ENCODE results near the gene MAT2A.
"Not testable (repeated sequence)": the region's sequence is repeated elsewhere in the genome, so short reads cannot be mapped to it uniquely, and the experiment has no call there.

The MAT2A gene

DNA sequence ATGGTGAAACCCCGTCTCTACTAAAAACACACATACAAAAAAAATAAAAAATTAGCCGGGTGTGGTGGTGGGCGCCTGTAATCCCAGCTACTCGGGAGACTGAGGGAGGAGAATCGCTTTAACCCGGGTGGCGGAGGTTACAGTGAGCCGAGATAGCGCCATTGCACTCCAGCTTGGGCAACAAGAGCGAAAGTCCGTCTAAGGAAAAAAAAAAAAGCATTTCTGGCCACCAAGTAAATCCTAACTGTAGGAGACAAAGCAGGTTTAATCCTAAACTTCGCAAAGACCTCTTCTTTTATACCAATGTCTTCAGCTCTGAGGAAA is 21.4 kb downstream of the MAT2A start:
- no CpG with 5 or more reads among the region's 12 CpGs for WGBS (ENCODE audit: insufficient coverage, insufficient read length)
- not testable (repeated sequence) for H3K27me3 ChIP-seq (ENCODE audit: control insufficient read depth, insufficient read depth, low read length); H3K27ac ChIP-seq (ENCODE audit: low read length); H3K36me3 ChIP-seq (ENCODE audit: control insufficient read depth, insufficient read depth, low read length); DNase-seq (ENCODE audit: low read depth, low spot score); H3K4me1 ChIP-seq (ENCODE audit: control insufficient read depth, insufficient read depth, low read length); H3K9me3 ChIP-seq (ENCODE audit: control insufficient read depth, insufficient read depth, low read length)
- peak overlapping the region; percentile 57; the same call in 1 of the 2 replicates for H3K4me3 ChIP-seq (ENCODE audit: low read length)

DNA sequence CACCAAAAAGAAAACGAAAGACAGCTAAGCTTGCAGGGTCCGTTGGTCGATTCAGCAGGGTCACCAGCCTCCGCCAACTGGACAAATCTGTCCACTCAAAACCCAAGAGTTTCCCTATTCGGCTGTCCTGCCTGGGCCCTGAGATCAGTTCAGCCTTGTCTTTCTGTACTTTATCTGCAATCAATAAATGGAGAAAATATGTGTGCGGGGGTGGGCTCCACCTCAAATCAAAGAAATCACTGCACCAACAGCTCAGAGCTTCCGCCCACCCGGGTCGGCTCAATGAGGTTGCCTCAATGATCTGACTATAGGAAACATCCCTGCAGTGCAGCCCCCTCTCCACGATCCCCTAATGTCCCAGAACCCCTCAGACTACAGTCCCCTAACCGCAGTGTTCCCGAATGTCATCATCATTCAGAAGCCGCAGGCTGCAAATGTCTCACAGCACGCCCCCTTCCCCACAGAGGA is 21.9 kb downstream of the MAT2A start:
- 0 out of 2 replicates have a peak, but pooled peaks cover 3% of the 10 kb centered on the region for H3K36me3 ChIP-seq (ENCODE audit: control insufficient read depth, insufficient read depth, low read length)
- no CpG with 5 or more reads among the region's 14 CpGs for WGBS (ENCODE audit: insufficient coverage, insufficient read length)
- no peak overlapping the region for H3K27ac ChIP-seq (ENCODE audit: low read length)
- no peaks in the 10 kb centered on the region for H3K4me1 ChIP-seq (ENCODE audit: control insufficient read depth, insufficient read depth, low read length)
- no peaks in the 10 kb centered on the region for H3K27me3 ChIP-seq (ENCODE audit: control insufficient read depth, insufficient read depth, low read length)
- H3K9me3 ChIP-seq (ENCODE audit: control insufficient read depth, insufficient read depth, low read length): no peaks in the 10 kb centered on the region
- H3K4me3 ChIP-seq (ENCODE audit: low read length): peak overlapping the region; percentile 57; the same call in 1 of the 2 replicates
- no peak for DNase-seq (ENCODE audit: low read depth, low spot score)

DNA sequence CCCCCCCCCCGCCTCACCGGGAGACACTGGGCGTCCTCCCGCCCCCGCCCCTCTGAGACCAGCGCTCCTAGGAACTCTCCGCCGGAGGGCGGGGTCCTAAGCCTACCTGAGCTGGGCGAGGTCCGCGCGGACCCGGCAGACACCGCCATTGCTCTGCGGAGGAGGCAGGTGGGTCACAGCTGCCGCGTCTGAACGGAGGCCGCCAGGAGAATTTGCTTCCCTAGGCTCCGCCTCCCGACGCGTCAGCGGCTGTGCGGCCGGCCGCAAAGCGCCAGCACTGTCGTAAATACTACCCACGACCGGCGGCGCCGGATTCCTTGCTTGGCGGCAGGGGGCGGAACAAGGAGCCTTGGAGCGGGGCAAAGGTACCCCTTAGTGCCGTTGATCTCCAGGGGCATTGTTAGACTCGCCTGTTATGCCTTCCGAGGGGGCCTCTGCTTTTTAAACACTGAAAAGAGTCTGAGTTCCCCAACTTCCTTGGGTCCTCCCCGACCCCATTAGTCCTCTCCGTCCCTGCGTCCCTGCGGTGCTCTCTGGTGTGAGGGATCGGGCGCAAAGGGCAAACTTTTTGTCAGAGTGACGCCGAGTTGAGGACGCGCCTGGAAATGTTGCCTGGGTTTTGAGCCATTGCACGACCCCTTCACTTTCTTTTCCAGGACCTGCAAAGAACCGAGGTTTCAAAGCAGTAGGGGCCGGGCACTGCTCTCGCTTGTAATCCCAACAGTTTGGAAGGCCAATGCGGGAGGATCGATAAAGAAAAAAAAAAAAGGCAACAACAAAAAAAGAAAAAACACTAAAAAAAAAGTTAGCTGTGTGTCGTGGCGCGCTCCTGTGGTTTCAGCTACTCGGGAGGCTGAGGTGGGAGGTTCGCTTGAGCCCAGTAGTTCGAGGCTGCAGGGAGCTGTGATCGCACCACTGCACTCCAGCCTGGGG is 22.6 kb downstream of the MAT2A start, which contains the start of gene GGCX:
Gene GGCX, minus strand, starts transcription at position 214 of the 933 bp plus-strand sequence. Its CDS starts 65 bp downstream, at position 149.
- Histone ChIP-seq H3K36me3 (ENCODE audit: control insufficient read depth, insufficient read depth, low read length) (0 out of 2 replicates have a peak, but pooled peaks cover 3% of the 10 kb centered on the region), H3K9me3 (ENCODE audit: control insufficient read depth, insufficient read depth, low read length) (no peaks in the 10 kb centered on the region), H3K27me3 (ENCODE audit: control insufficient read depth, insufficient read depth, low read length) (no peaks in the 10 kb centered on the region), H3K4me3 (ENCODE audit: low read length) (peak within 1 kb of the TSS; percentile 57; the same call in 1 of the 2 replicates), H3K27ac (ENCODE audit: low read length) (no peak within 1 kb of the TSS), H3K4me1 (ENCODE audit: control insufficient read depth, insufficient read depth, low read length) (no peaks in the 10 kb centered on the region)
- WGBS (ENCODE audit: insufficient coverage, insufficient read length): no CpG with 5 or more reads among the region's 64 CpGs
- DNase-seq (ENCODE audit: low read depth, low spot score): peak; percentile 84

DNA sequence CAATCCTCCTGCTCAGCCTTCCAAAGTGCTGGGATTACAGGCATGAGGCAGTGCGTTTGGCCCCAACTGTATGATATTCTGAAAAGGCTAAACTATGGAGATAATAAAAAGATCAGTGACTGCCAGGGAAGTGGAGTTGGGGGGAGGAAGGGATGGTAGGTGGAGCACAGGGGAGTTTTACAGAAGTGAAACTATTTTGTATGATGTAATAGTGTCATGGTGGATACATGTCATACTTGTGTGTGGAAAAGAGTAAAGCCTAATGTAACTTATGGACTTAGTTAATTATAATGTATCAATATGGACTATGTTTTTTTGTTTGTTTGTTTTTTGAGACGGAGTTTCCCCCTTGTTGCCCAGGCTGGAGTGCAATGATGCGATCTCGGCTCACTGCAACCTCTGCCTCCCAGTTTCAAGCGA is 25.2 kb downstream of the MAT2A start:
- Histone ChIP-seq H3K36me3 (ENCODE audit: control insufficient read depth, insufficient read depth, low read length) (no peaks in the 10 kb centered on the region), H3K27me3 (ENCODE audit: control insufficient read depth, insufficient read depth, low read length) (no peaks in the 10 kb centered on the region), H3K4me1 (ENCODE audit: control insufficient read depth, insufficient read depth, low read length) (no peaks in the 10 kb centered on the region), H3K4me3 (ENCODE audit: low read length) (no peak overlapping the region), H3K27ac (ENCODE audit: low read length) (no peak overlapping the region), H3K9me3 (ENCODE audit: control insufficient read depth, insufficient read depth, low read length) (no peaks in the 10 kb centered on the region)
- no peak for DNase-seq (ENCODE audit: low read depth, low spot score)
- no CpG with 5 or more reads among the region's 5 CpGs for WGBS (ENCODE audit: insufficient coverage, insufficient read length)

DNA sequence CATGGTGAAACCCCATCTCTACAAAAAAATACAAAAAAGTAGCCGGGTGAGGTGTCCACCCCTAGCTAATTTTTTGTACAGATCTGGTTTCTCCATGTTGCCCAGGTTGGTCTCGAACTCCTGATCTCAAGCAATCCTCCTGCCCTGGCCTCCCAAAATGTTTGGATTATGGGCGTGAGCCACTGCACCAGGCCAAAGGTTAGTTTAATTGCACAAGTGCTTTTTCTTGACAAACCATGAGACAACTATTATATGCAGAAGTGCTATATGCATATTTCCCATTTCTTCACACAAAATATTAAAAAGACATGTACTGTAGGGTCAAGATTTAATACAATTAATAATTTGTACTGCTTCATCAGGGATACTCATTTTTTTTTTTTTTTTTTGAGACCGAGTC is 27.3 kb downstream of the MAT2A start:
- H3K36me3 ChIP-seq (ENCODE audit: control insufficient read depth, insufficient read depth, low read length): no peaks in the 10 kb centered on the region
- H3K4me3 ChIP-seq (ENCODE audit: low read length): no peak overlapping the region
- H3K4me1 ChIP-seq (ENCODE audit: control insufficient read depth, insufficient read depth, low read length): no peaks in the 10 kb centered on the region

DNA sequence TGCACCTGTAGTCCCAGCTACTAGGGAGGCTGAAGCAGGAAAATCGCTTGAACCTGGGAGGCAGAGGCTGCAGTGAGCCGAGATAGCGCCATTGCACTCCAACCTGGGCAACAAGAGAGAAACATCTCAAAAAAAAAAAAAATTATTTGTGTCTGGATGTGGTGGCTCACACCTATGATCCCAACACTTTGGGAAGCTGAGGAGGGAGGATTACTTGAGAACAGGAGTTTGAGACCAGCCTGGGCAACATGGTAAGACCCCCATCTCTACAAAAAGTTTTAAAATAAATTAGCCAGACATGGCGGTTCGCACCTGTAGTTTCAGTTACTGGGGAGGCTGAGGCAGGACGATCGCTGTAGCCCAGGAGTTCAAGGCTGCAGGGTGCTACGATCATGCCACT is 36.8 kb downstream of the MAT2A start:
- DNase-seq (ENCODE audit: low read depth, low spot score): no peak
- Histone ChIP-seq H3K4me3 (ENCODE audit: low read length) (no peak overlapping the region), H3K27me3 (ENCODE audit: control insufficient read depth, insufficient read depth, low read length) (peaks cover 6% of the 10 kb centered on the region), H3K27ac (ENCODE audit: low read length) (no peak overlapping the region), H3K4me1 (ENCODE audit: control insufficient read depth, insufficient read depth, low read length) (peaks cover 5% of the 10 kb centered on the region), H3K36me3 (ENCODE audit: control insufficient read depth, insufficient read depth, low read length) (no peaks in the 10 kb centered on the region), H3K9me3 (ENCODE audit: control insufficient read depth, insufficient read depth, low read length) (no peaks in the 10 kb centered on the region)
- WGBS (ENCODE audit: insufficient coverage, insufficient read length): no CpG with 5 or more reads among the region's 8 CpGs

More for the DNA sequence above, 27.3 kb downstream of the MAT2A start:
- no CpG with 5 or more reads among the region's 4 CpGs for WGBS (ENCODE audit: insufficient coverage, insufficient read length)
- H3K27me3 ChIP-seq (ENCODE audit: control insufficient read depth, insufficient read depth, low read length): peaks cover 9% of the 10 kb centered on the region
- no peak for DNase-seq (ENCODE audit: low read depth, low spot score)
- no peaks in the 10 kb centered on the region for H3K9me3 ChIP-seq (ENCODE audit: control insufficient read depth, insufficient read depth, low read length)
- H3K27ac ChIP-seq (ENCODE audit: low read length): no peak overlapping the region

DNA sequence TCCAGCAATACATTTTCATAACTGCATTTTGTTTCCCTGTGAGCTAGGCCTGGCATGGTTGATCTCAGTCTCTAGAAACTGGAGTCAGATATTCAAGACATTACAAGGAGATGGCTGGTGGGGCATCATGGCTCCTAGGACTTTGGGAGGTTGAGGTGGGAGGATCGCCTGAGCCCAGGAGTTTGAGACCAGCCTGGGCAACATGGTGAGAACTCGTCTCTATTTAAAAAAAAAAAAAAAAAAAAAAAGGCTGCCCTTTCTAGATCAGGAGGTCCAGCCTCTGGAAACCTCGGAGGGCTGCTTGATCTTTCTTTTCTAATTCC is 38.1 kb downstream of the MAT2A start:
- peaks cover 5% of the 10 kb centered on the region for H3K4me1 ChIP-seq (ENCODE audit: control insufficient read depth, insufficient read depth, low read length)
- H3K36me3 ChIP-seq (ENCODE audit: control insufficient read depth, insufficient read depth, low read length): no peaks in the 10 kb centered on the region
- no peak overlapping the region for H3K27ac ChIP-seq (ENCODE audit: low read length)
- no peaks in the 10 kb centered on the region for H3K27me3 ChIP-seq (ENCODE audit: control insufficient read depth, insufficient read depth, low read length)
- H3K9me3 ChIP-seq (ENCODE audit: control insufficient read depth, insufficient read depth, low read length): no peaks in the 10 kb centered on the region
- no peak overlapping the region for H3K4me3 ChIP-seq (ENCODE audit: low read length)
- DNase-seq (ENCODE audit: low read depth, low spot score): no peak
- no CpG with 5 or more reads among the region's 3 CpGs for WGBS (ENCODE audit: insufficient coverage, insufficient read length)

DNA sequence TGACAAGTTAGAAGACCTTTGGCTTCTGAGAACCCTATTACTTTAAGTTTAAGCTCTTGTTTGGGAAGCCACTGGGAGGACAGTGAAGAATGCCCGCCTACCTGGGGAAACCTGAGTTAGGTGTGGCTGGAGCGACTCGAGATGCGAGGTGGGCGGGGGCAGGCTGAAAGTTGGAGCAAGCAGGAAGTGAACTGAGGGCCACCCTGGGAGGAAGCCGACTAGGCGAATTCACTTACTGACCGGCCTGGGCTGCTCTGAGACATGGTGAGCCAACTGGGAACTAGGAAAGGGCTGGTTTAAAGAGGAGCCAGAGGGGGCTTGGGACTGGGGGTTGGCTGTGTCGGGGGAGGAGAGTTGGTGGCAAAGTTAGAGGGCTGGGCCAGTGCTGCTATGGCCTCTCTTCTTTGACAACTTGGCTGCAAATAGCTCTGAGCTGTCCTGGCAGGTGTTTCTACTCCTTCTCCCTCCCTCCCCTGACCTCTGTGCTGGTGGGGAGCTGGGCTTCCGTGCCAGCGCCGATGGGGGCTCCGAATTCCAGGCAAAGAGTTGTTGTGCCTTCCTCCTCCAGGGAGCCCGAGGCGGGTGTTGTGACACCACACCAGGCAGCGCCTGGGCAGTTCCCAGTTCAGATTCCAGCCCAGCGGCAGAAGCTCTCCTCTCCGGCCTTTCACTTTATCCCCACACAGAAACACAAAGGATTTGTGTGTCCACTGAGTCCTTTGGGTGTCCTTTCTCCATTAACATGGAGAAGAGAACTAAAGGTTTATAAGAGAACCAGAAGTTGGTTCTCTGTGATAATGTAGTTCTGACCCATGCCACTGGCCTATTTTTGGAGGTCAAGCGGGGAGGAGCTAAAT is 38.6 kb downstream of the MAT2A start, which contains the start of gene VAMP8:
Gene VAMP8, plus strand, starts transcription at position 201 of the 857 bp plus-strand sequence. Its CDS starts 61 bp downstream, at position 262.
- no CpG with 5 or more reads among the region's 19 CpGs for WGBS (ENCODE audit: insufficient coverage, insufficient read length)
- peak; percentile 52 for DNase-seq (ENCODE audit: low read depth, low spot score)
- Histone ChIP-seq H3K9me3 (ENCODE audit: control insufficient read depth, insufficient read depth, low read length) (no peaks in the 10 kb centered on the region), H3K27ac (ENCODE audit: low read length) (no peak within 1 kb of the TSS), H3K36me3 (ENCODE audit: control insufficient read depth, insufficient read depth, low read length) (no peaks in the 10 kb centered on the region), H3K4me3 (ENCODE audit: low read length) (peak within 1 kb of the TSS; percentile 30; the same call in 1 of the 2 replicates), H3K27me3 (ENCODE audit: control insufficient read depth, insufficient read depth, low read length) (no peaks in the 10 kb centered on the region), H3K4me1 (ENCODE audit: control insufficient read depth, insufficient read depth, low read length) (peaks cover 5% of the 10 kb centered on the region)

DNA sequence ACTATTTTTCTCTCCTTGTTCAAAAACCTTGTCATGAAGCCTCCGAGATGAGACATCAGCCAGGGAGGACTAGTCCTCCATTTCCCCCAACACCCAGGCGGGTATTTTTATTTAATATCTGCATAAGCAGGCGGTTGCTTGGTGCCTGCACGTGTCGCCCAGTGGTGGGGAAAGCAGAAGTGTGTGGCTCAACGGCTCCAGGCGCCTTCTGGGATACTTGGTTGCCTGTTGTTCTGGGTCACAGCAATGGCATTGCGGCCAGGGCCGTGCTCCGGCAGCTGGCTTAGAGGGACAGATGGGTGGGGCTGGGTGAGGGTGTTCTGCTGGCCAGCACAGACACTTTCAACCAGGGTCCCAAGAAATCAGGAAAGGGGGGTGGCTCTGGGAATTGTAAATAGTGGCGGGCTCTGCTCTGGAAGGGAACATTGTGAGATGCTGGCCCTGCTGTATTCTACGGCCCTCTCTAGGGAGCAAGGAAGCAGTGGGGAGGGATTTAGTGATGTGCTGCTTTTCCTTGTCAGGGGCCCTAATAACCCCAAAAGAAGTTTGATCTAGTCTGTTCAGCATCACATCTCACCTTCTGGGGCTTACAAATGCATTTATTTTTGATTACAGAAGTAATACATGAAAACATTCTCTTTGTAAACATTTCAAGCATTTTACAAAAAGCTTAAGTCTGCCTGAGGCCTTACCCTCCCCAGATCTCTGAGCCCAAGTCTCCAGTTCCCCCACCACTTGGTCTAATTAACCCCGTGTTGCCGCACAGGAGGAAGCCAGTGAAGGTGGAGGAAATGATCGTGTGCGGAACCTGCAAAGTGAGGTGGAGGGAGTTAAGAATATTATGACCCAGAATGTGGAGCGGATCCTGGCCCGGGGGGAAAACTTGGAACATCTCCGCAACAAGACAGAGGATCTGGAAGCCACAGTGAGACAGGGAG is 39.5 kb downstream of the MAT2A start:
- no peak overlapping the region; the same call in 1 of the 2 replicates for H3K4me3 ChIP-seq (ENCODE audit: low read length)
- no peaks in the 10 kb centered on the region; the same call in 1 of the 2 replicates for H3K27me3 ChIP-seq (ENCODE audit: control insufficient read depth, insufficient read depth, low read length)
- H3K9me3 ChIP-seq (ENCODE audit: control insufficient read depth, insufficient read depth, low read length): no peaks in the 10 kb centered on the region
- H3K27ac ChIP-seq (ENCODE audit: low read length): no peak overlapping the region
- H3K4me1 ChIP-seq (ENCODE audit: control insufficient read depth, insufficient read depth, low read length): peaks cover 5% of the 10 kb centered on the region
- WGBS (ENCODE audit: insufficient coverage, insufficient read length): no CpG with 5 or more reads among the region's 19 CpGs
- no peak for DNase-seq (ENCODE audit: low read depth, low spot score)
- no peaks in the 10 kb centered on the region for H3K36me3 ChIP-seq (ENCODE audit: control insufficient read depth, insufficient read depth, low read length)

Data from iPS DF 6.9 (cell line).